Thoracic aorta (tissue), 2 donors: ENCODE data around the gene DGKI. TPM values are rescaled to one million over a fixed set of nuclear protein-coding genes. Genes with fewer than 3 reads are reported as not detected.

Experiments
- ATAC-seq: fragments of 150-250 bp; one replicate; pipeline ENCODE4 v1.8.0; 2017; ENCODE audit warnings: low read depth; ENCODE audit not compliant: insufficient number of reproducible peaks, low FRiP score
- DNase-seq: peaks from one replicate; pipeline ENCODE4 v3.0.0-alpha.2; 2020; ENCODE audit warnings: low spot score
- H3K27ac ChIP-seq, 2 donors: fragments of 200-600 bp; sonication (generic); 1 replicate in 1 of 2; 2 replicates in 1 of 2; pipeline ENCODE4 v1.5.1; 2016; ENCODE audit warnings: mild to moderate bottlenecking in 2 of 2, moderate library complexity in 2 of 2
- H3K27me3 ChIP-seq: fragments of 200-600 bp; sonication (generic); replicated peaks from 2 replicates; pipeline ENCODE4 v1.6.0; 2016; ENCODE audit warnings: mild to moderate bottlenecking; ENCODE audit not compliant: insufficient read depth
- H3K36me3 ChIP-seq: fragments of 200-600 bp; sonication (generic); one replicate; pipeline ENCODE4 v1.5.1; 2016
- H3K4me1 ChIP-seq, 2 donors: fragments of 200-600 bp; sonication (generic); 1 replicate in 1 of 2; 2 replicates in 1 of 2; pipeline versions ENCODE4 v1.5.1 to v1.6.0; 2016; ENCODE audit warnings: low read depth in 2 of 2, mild to moderate bottlenecking in 1 of 2; ENCODE audit not compliant: control insufficient read depth in 1 of 2
- H3K4me3 ChIP-seq: fragments of 200-600 bp; sonication (generic); 2 replicates; pipeline ENCODE4 v1.5.1; 2016; ENCODE audit warnings: mild to moderate bottlenecking
- H3K9me3 ChIP-seq: fragments of 200-600 bp; sonication (generic); 2 replicates; pipeline ENCODE4 v1.5.1; 2016
- CTCF ChIP-seq: fragments of 200-600 bp; sonication (generic); IDR thresholded peaks from one replicate; pipeline ENCODE4 v1.5.1; 2019; ENCODE audit warnings: antibody characterized with exemption
- total RNA-seq, 2 donors: library from RNA; depleted of rRNA; stranded (reverse); fragments of >200 nt; gene quantifications; one replicate each; pipeline versions ENCODE4 v1.1.0 to v1.2.3, GENCODE V29; 2016

Gene DGKI
- total RNA-seq, 2 donors from 2014 or later = 10.3 to 22.3 TPM

GRCh38 chr7:137846549-137846826 is 286 bp downstream of the DGKI start:
- no peaks in the 10 kb centered on the region for H3K27me3 ChIP-seq
- no peak overlapping the region for H3K27ac ChIP-seq
- ATAC-seq = no peak
- H3K36me3 ChIP-seq = no peaks in the 10 kb centered on the region
- no peak for TF ChIP-seq CTCF
- H3K4me1 ChIP-seq = peaks cover 4 to 10% of the 10 kb centered on the region in 2 donors
- no peak for DNase-seq
- no peaks in the 10 kb centered on the region for H3K9me3 ChIP-seq
- peak overlapping the region; percentile 73 for H3K4me3 ChIP-seq

GRCh38 chr7:137844677-137845425 is 1.9 kb downstream of the DGKI start:
- ATAC-seq = no peak
- H3K4me1 ChIP-seq = peaks cover 4 to 12% of the 10 kb centered on the region in 2 donors
- no peak overlapping the region for H3K27ac ChIP-seq
- no peak for DNase-seq
- H3K4me3 ChIP-seq = no peak overlapping the region
- TF ChIP-seq CTCF = no peak
- no peaks in the 10 kb centered on the region for H3K27me3 ChIP-seq
- H3K36me3 ChIP-seq = no peaks in the 10 kb centered on the region
- H3K9me3 ChIP-seq = no peaks in the 10 kb centered on the region

DNA sequence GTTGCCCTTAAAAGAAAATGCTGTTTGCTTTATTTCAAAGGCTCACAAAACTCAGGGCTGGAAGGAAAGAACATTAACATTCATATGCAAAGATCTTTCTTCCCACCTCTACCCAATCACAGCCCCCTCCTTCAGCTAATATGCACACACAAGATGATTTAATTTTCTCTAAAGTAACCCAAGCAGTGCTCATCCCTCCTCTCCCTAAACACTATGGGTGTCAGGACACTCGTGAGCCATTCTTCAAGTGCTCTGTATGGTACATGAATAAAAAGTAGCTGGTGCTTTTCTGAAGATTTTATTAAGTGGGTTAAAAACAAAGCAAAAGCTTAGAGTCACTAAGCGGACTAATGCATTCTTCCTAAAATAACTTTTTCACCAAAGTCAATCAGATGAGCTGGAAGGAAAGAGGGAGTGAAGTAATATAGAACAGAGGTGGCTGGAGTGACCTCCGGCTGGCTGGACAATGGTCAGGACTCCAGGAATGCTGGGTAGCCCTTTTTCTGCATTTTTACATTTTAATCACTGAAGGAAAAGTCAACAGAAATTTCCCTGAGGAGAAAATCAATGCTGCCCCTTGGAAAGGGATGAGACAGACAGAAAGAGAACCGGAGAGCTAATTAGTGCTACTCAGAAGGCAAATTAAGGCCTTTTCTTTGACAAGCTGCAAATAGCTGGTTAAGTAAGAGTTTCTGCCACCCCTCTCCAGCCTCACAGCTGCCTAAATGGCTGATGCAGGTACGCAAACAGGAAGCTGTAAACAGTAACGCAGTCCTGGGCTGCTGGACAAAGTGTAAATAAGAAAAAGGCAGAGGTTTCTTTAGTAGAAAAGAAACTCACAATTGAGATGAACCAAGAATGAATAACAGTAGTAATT is 6.6 kb downstream of the DGKI start:
- Histone ChIP-seq H3K27ac (peak overlapping the region in 1 of 2 donors; percentile 23), H3K27me3 (no peaks in the 10 kb centered on the region)

GRCh38 chr7:137838706-137839315 is 8.0 kb downstream of the DGKI start:
- Histone ChIP-seq H3K27me3 (no peaks in the 10 kb centered on the region), H3K4me3 (no peak overlapping the region), H3K36me3 (no peaks in the 10 kb centered on the region), H3K27ac (peak overlapping the region in 1 of 2 donors; percentile 23), H3K9me3 (no peaks in the 10 kb centered on the region), H3K4me1 (peaks cover 17 to 22% of the 10 kb centered on the region in 2 donors)
- no peak for TF ChIP-seq CTCF
- DNase-seq = no peak
- no peak for ATAC-seq

More for the DNA sequence above, 6.6 kb downstream of the DGKI start:
- Histone ChIP-seq H3K36me3 (no peaks in the 10 kb centered on the region), H3K4me1 (peaks cover 16 to 19% of the 10 kb centered on the region in 2 donors), H3K4me3 (no peak overlapping the region), H3K9me3 (no peaks in the 10 kb centered on the region)
- ATAC-seq = no peak
- no peak for DNase-seq
- no peak for TF ChIP-seq CTCF

- no peaks in the 10 kb centered on the region for H3K36me3 ChIP-seq
- ATAC-seq (peak; percentile 22), DNase-seq (no peak)
- no peak overlapping the region for H3K4me3 ChIP-seq
- peak overlapping the region; percentile 53 to 85 for H3K27ac ChIP-seq
- no peak for TF ChIP-seq CTCF
- H3K4me1 ChIP-seq = peaks cover 17 to 22% of the 10 kb centered on the region in 2 donors
- H3K9me3 ChIP-seq = peaks cover 11% of the 10 kb centered on the region
- H3K27me3 ChIP-seq = no peaks in the 10 kb centered on the region
These were observed 10.2 kb downstream of the DGKI start for GRCh38 chr7:137836541-137836940.
